Stimulated activated CD4-positive, alpha-beta T cell treated with anti-CD3 and anti-CD28 coated beads, TNF-alpha, amount 100 ng/mL, for 24 hours (primary cell): Measurements from ENCODE around the gene SLC44A1.

Source experiments
- DNase-seq, 3 experiments: peaks; one replicate each; pipeline ENCODE4 v3.0.0-alpha.2; 2020; ENCODE audit warnings: low read depth in 3 of 3

The SLC44A1 gene

DNA sequence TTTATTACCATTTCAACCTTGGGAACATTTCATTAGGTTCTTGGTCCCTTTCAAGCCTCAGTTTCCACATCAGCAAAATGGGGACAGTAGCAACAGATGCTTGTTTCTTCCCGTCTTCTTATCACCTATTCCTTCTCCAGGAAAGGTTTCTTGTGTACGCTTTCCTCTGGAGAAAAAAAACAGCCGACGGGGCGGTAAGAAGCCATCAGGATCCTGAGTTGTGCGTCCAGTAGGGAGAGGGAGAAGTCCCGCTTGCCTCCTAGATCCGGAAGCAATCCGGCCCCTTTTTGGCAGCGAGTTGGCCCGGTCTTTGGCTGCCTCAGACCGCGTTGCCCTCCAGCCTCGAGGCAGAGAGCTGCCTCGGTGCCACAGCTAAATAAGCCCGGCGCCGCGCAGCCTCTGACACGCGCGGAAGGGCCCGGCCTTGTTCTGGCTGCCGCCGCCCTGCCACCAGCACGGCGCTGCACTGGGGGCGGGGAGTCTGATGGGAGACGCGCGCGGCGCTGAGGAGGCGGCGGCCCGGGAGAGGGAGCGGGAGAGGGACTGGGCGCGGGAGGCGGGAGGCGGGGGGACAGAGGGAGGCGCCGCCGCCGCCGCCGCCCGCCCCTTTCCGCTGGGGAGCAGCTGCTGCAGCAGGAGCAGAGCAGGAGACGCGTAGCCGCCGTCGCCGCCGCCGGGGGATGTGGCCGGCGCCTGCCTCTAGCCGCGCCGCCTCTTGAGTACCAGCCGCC is at the start of gene SLC44A1:
TSS of gene SLC44A1 (plus strand) at position 649 of the 731 bp plus-strand sequence. CDS start 218 bp downstream, outside the sequence.
- peak; percentile 84 to 93 (median 91) for DNase-seq

- no peak for DNase-seq
Measured at GRCh38 chr9:105195259-105195658, 49.2 kb upstream of the SLC44A1 start.

DNA sequence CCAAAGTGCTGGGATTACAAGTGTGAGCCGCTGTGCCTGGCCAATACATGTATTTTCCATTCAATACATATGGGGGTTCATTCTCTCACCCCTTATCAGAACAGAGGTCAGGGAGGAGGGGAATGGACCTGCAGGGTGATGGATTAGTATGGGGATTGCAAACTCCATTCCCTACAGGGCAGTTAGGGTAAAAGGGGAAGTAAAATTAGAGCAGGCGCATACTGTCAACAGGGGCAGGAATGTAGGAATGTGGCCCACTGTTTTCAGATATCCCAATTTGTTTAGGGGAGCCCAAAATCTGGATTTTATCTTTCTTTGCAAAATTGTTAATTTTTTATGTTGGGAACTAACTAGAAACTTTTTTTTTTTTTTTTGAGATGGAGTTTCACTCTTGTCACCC is 46.4 kb upstream of the SLC44A1 start:
- DNase-seq: no peak

GRCh38 chr9:105198865-105199264 is 45.6 kb upstream of the SLC44A1 start:
- DNase-seq: no peak

DNA sequence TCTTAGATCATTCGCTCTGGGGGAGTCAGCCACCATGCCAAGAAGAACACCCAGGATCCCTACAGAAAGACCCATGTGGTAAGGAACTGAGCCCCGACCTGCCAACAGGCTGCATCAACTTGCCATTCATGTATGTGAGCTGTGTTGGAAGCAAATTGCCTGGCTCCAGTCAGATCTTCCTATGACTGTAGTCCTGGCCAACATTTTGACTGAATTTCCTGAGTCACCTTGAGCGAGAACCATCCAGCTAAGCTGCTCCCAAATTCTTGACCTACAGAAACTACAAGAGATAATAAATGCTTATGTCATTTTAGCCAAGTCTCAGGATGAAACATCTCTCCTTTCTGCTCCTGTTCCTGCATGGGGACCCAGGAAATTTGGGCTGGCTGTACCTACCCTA is 40.0 kb upstream of the SLC44A1 start:
- DNase-seq: no peak

- DNase-seq: no peak
Measured at GRCh38 chr9:105205787-105206495, 38.5 kb upstream of the SLC44A1 start.

- no peak for DNase-seq
Measured at GRCh38 chr9:105206496-105206820, 38.0 kb upstream of the SLC44A1 start.

- no peak for DNase-seq
Measured at GRCh38 chr9:105206821-105207699, 37.4 kb upstream of the SLC44A1 start.

- no peak for DNase-seq
Measured at GRCh38 chr9:105216440-105217178, 27.8 kb upstream of the SLC44A1 start.

DNA sequence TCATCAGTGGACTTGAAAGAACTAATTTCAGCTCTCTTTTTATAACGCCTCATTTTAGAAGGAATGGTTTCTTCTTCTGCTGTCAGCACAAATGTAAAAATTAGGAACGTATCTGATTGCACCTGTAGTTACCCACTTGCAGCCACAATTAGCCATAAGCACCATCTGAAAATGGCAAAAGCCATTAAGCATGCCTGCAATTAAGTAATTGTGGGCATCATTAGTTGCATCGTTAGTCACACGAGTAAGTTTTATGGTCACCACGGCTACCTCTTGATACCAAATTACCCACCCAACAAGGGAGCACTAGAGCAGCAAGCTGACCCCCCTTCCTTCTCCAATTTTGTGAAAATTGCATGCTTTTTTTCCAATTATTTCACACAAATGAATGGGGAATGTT is 25.8 kb upstream of the SLC44A1 start:
- DNase-seq: no peak

DNA sequence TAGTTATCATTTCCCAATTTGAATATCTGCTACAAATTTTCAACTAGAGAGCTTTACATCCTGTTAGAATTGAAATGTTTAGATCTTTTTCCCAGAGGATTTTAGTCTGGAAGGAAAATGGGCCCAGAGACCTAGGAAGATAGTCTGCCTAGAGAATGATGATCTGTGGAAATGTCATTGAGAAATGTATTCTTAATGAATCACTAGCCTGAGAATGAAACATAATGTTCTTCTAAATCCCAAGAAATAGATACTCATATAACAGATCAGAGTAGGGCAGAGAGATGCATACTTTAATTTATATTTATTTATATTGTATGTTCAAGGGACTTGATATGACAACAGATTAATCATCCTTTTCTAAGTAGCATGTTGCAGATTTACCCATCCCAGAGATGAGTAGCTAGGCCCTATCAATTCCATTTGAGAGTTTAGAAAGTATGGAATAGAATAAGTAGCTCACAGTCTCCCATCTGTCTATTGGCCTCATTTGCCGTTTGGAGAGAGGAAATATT is 25.1 kb upstream of the SLC44A1 start:
- DNase-seq: no peak

DNA sequence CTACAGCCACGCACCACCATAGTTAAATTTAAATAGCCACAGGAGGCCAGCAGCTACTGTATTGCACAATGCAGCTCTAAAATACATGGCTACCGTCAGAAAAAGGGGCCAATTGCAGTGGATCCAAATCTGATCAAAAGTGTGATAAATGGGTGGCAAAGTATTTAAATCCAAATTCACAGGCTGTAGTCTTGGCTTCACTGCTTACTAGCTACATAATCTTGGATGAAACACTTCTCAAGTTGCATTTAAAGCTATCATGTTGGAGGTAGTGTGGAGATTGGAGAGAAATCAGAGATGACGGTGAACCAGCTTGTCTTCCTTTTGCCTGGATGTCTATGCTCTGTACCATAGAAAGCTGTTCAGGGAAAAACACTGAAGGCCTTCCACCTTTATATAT is 24.0 kb upstream of the SLC44A1 start:
- no peak for DNase-seq

DNA sequence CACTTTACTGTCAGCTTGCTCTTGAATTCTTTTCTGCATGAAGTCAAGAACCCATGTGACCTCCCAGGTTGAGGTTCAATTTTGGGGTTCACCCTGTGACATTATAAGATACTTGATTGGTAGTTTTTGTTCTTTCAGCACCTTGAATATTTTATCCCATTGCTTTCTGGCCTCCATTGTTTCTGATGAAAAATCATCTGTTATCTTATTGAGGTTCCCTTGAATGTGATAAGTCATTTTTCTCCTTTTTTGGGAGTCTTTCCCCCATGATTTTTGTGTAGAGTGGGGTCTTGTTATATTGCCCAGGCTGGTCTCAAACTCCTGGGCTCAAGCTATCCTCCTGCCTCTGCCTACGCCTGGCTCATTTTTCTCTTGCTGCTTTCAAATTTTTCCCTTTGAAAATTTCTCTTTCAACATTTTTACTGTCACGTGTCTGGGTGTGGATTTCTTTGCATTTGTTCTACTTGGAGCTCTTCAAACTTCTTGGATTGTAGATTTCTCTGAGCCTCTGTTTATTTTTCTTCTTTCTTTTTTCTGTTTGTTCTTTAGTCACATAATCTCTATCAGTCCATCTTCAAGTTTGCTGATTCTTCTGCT is 20.8 kb upstream of the SLC44A1 start:
- no peak for DNase-seq

- no peak for DNase-seq
Measured at GRCh38 chr9:105226055-105226454, 18.4 kb upstream of the SLC44A1 start.

GRCh38 chr9:105232207-105232606 is 12.2 kb upstream of the SLC44A1 start:
- no peak for DNase-seq

GRCh38 chr9:105233873-105234272 is 10.6 kb upstream of the SLC44A1 start:
- no peak for DNase-seq

DNA sequence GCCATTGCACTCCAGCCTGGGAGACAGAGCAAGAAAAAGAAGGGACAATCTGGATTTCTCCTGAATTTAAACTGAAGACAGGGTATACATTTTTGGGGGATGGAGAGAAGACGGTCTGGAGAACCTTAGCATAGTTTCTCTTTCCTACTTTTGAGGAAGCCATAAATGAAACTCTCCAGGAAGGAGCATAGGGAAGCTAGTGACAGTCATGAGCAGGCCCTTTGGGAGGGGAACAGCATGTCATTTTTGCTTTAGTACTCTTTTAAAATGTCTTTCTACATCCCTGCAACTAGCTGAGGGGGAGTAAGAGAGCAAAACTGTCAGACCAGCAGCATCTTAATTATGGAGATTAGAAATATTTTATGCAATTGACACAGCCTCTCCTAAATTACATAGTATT is 8.2 kb upstream of the SLC44A1 start:
- DNase-seq: no peak

DNA sequence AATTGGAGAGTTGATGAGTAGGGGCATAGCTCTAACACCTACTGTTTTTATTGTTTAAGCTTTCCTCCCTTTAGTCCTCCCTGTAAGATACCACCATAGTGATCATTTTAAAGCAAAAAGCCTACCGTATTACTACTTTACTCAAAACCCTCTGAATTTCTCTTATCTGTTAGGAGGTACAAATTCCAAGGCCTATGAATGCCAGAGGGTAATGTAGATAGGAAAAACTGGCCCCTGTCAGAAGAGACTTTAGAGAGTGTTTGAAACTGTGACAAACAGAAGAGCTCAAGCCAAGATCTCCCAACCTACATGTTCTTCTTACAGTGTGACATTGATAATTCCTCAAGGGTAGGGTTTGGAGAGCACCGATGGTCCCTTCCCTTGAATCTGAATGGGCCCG is 7.2 kb upstream of the SLC44A1 start:
- DNase-seq: no peak

GRCh38 chr9:105238302-105238701 is 6.1 kb upstream of the SLC44A1 start:
- no peak for DNase-seq

- DNase-seq: no peak
Measured at GRCh38 chr9:105241356-105242043, 3.0 kb upstream of the SLC44A1 start.

GRCh38 chr9:105242062-105242461 is 2.4 kb upstream of the SLC44A1 start:
- DNase-seq: no peak
